GM18861 (cell line): ENCODE data around the gene DISC1.

Experiments used
- ATAC-seq: cut with Tn5 transposase; IDR thresholded peaks from one replicate; pipeline ENCODE4 v1.9.1; 2021; ENCODE audit not compliant: unreplicated experiment

DISC1 gene

GRCh38 chr1:231972111-231972445, 345.5 kb downstream of the DISC1 start:
- ATAC-seq = no peak

DNA sequence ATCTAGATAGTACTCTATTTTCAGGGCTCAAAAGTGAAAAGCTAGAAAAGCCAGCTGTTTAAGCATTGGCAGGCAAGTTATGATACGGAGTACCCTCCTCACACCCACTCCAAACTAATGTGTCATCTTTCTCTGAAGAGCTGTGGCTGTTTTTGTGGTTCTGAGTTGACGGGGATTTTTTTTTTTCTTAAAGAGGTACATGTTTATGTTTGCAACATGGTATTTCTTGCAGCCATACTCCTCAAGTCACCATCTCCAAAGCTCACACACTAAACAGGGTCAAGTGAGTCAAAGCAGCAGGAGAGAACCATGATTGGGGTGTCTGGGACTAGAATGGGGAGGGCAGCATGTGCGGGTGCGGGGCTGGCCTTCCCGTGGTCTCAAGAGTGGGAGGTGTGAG, 347.2 kb downstream of the DISC1 start:
- ATAC-seq = no peak

DNA sequence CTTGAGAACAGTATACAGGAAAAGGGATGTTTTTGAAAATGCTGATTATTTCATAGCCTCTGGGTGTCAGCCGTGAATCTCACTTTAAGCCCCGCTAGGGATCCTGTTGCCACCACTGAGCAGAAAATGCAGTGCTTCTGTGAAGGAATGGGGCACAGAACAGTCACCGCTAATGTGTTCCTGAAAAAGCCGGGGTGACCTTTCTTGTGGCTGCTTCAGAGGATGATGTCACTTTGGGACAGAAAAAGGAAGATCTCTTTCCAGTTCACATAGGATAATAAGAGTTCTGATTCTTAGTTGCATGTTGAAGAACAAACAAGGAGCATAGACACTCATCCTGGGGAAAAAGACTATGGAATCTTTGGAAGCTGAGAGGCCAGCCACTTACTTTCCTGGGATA, 349.6 kb downstream of the DISC1 start:
- no peak for ATAC-seq

GRCh38 chr1:231981675-231982074, 355.1 kb downstream of the DISC1 start:
- ATAC-seq = no peak

DNA sequence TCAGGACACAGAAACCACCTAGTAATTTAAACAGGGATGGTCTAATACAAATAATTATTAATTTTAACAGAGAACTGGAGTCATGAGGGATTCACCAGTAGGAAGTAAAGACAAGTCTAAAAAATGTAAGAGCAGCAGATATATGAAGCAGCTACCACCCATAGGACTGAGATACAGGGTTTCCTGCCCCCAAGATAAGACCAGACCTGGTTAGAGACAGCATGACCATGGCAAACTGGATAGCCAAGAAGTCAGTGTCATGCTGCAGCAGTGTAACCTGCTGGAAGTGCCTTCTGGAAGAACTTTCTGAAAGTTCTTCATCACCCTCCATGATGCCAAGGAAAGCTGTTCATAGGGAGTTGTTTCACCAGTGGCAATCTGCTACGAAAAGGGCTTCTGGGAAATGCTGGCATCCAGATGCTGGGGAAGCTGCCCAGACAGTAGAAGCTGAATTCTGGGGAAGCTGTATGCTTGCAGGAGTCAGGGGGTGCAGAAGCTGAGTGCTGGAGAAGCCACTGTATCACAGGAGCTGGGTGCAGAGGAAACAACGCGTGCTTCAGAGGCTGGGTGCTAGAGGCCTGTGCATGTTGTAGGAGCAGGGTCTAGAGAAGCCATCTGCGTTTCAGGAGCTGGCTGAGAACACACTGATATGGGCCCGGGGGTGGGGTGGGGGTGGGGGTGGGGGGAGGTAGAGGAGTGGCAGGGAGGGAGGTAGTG, 356.4 kb downstream of the DISC1 start:
- ATAC-seq = no peak

DNA sequence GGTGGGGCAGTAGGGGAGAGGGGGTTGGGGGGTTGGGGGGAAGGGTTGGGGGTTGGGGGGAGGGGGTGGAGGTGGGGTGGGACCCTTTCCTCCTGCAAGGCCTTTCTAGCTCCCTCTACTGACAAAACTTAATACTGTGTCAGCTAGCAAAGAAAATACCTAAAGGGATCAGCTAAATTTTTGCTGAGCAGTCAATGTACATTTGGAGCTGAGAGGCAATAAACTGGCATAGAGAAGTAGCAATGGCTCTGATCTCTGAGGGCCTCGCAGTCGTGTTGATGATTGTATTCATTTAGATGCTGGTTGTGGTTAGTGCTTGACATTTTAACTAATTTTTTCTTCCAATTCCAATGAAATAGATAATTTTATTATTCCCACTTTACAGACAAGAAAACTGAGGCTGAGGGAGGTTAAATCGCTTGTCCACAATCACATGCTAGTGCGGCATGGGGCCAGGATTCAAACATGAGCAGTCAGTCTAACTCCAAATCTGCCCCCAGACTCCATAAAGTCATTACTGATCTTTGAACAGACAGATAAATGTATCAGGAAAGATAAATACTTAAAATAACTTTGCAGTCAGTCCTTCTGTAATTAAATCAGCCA, 357.1 kb downstream of the DISC1 start:
- no peak for ATAC-seq

- ATAC-seq = no peak
These were observed 358.9 kb downstream of the DISC1 start for GRCh38 chr1:231985296-231986023.

DNA sequence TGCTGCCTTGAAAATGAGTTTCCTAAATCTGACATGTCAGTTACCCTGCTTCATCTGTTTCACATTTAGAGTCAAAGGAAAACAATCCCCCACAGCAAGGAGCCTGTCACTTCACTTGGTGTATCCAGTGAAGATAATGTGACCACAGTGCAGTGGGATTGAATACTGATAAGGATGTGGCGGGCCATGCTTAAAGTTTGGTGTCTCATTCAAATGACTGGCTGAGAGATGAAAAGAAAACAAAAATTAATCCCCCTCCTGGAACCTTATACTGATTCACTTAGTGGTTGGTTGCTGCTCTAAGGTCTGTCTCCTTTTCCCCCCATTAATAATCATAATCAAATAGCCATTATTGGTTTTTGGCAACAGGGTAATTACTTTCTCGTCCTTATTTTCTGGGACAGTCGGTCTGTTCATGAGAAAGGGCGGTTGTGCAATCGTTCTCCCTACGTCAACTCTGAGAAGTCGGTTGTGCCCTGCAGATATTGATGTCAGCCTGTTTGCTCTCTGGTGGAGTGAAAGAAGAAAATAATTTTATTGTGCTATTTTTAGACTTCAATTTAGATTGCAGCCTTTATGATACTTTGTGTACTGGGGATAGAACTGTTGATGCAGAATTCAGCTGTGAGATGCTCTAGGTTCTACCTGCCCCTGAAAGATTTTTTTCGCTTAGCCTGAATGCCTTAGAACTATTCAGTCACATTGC, 360.2 kb downstream of the DISC1 start:
- ATAC-seq = no peak

DNA sequence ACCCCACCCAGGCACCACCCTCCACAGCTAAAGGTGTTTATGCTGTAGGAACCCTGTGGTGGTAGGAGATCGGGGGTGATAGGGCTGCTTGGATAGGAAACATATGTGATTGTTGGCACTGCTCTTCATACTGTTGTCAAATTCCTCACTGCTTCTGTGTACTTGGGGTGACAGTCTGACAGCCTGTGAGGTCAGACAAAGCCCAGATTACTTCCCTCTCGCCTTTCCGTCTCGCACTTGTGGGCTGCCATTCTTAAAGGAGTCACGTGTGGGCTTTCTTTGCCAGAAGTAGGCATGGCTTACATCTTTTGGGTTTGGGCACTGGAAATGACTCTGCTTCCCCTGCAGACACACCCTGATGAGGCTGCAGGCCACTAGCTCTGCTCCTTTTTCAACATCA, 363.8 kb downstream of the DISC1 start:
- no peak for ATAC-seq

GRCh38 chr1:231991231-231991630, 364.6 kb downstream of the DISC1 start:
- no peak for ATAC-seq

GRCh38 chr1:231993968-231994455, 367.4 kb downstream of the DISC1 start:
- ATAC-seq = no peak

GRCh38 chr1:231998791-231999190, 372.2 kb downstream of the DISC1 start:
- ATAC-seq = no peak

DNA sequence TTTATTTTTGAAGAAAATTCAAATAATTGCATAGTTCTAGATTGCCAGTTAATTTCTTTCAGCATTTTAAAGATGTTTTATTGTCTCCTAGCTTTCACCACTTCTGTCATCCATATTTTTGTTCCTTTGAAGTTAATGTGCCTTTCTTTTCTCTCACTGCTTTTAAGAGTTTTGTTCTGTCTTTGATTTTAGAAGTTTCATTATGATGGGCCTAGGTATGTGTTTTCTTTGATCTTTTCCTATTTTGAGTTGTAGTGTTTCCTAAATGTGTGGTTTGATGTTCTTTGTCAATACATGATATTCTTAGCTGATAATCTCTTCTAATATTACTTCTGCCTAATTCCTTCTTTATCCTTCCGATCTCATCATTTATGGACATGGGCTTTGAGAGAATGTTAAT, 378.7 kb downstream of the DISC1 start:
- ATAC-seq = no peak

DNA sequence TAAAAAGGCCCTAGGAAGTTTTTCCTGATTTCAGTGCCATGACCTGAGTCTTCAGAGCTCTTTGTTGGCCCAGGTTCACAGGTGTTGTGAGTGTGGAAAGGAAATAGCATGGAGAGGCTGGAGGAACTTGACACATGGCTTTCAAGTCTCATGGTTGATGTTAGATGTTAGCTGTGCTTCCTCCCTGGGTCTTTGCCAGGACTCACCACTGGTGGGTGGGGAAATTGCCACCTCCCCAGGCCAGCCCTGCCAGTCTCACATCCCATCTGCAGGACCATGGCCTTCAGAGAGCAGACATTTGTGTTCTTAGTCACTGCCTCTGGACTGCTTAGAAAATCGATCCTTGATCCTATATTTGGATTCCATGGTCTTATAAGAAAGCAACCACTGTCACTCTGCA, 383.2 kb downstream of the DISC1 start:
- no peak for ATAC-seq

DNA sequence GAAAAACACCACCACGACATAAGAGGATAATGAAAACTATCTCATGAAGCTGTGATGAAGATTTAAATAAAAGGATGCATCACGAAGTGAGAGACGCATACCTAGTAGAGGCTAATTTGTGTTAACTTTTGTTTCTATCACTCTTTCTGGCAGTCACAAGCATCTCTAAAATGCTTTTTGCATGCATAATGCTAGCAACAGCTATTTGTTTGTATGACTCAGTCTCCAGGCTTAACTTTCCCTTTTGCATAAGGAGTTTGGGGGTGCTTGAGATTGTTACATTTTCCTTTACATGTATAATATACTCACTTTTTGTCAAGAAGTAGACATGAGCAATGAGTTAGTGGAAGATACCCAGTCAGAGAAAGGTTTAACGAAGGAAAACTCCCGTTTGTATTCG, 385.4 kb downstream of the DISC1 start:
- ATAC-seq = no peak

DNA sequence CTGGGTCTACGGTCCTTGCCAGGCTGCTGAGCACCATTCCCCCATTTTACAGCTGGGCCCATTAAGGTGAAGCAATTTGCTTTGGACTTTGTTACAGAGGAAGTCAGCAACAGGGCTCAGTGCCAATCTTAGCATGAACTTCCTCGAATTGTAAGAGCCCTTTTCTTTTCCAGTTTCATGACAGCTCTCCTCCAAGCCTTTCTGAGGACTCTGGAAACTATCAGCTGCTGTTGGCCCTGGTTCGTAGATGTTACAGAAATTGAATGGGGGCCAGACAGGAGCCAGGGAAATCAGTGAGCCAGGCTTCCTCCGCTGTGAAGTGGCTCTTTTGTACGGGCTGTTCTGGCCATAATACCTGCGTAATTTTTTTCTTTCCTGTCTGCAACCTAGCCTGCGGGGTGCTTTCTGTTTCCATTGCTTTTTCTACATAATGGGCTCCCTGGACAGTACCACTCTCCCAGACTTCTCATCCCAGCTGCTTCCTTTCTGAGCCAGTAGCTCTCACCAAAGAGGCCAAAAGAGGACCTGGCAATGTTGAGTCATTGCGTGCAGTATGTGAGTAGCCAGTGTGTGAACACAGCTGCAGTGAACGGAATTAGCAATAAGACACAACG, 386.3 kb downstream of the DISC1 start:
- no peak for ATAC-seq

DNA sequence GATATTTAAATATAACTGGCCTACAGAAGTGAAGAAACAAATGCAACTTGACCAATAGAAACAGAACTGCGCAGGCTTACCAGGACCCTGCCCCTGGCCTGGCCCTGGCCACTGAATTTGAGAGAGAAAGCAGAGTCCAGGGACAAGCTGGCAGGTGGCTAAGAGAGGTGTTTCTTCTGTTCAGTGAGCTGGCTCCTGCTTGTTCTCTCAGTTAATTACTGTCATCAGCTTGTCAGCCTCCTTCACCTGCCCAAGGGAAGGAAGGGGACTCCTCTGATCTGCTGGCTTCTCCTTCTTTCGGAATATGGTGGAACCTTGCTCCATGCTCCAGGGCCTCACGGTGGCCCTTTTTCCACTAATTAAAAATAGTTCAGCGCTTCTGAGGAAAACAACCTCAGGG, 388.4 kb downstream of the DISC1 start:
- no peak for ATAC-seq

- ATAC-seq = no peak
These were observed 390.0 kb downstream of the DISC1 start for GRCh38 chr1:232016616-232017015.

GRCh38 chr1:232017057-232017456, 390.5 kb downstream of the DISC1 start:
- ATAC-seq = no peak

GRCh38 chr1:232017759-232018158, 391.2 kb downstream of the DISC1 start:
- no peak for ATAC-seq
